GM18951 (cell line): ENCODE results near the gene TASP1.

ENCODE experiments used
- POLR2A ChIP-seq: IDR thresholded peaks from 4 replicates; pipeline ENCODE4 v1.6.1; 2011; ENCODE audit warnings: mild to moderate bottlenecking; ENCODE audit not compliant: insufficient read length, insufficient read depth; ENCODE audit errors: extremely low read depth
- in situ Hi-C: fragments of 300-500 bp; cut with MboI; formaldehyde crosslinking; loops from one replicate; pipeline ENCODE4 v1.12.0; 2022; ENCODE audit warnings: low sequenced_read_pairs, mixed read lengths, inconsistent platforms; ENCODE audit not compliant: unreplicated experiment

The TASP1 gene

DNA sequence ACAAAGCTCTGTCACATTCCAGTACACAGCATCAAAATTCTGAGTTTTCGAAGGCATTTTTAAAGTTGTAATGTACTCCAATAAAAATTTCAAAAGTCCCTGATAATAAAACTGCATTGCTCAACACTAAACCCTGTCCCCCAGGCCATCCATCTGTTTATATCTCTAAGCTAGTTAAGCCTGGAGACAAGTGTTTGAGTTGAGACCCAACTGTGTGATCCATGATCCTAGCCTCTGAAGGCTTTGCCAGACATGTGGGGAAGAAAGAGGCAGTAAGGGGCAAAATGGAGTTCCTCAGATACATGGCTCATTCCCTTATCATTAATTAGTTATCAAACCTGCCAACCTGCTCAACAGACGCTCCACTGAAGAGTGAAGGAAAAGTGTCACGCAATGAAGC is 219.3 kb downstream of the TASP1 start:
- in situ Hi-C loops, result no loop called here
- no peak for TF ChIP-seq POLR2A

DNA sequence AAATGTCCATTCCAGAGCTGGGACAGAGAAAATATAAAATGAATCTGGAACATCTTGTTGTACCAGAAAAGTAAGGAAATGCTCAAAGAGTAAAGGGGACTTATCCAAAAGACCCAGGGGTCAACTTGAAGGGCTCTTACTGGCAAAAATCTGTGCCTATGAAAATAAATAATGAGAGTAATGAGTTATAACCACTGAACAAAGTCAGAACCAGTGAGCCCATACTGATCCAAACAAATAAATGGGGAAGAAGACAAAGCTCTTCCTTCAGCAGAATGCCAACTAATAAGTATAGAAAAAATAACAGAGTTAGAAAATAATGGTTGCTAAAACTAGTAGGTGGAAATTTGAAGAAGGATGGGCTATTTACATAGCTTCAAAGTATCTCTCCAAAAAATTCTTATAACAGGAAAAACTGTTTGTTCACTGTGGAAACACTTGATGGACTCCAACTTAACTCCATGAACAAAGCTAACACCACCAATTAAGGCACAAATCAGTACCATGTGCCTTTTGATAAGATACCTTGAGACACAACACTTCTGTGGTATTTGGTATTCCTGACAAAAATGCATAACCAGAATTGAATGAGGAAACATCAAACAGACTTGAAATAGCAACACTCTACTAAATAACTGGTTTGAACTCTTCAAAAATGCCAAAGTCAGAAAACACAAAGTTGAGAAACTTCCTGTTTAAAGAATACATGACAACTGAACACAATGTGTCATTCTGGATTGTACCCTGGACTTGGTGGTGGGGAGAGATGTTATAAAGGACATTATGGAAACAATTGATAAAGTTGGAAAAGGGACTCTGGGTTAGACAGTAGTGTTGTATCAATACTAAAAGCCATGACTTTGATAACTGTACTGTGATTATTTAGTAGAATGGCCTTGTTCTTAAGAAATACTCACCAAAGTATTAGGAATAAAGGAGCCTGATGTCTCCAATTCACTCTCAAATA is 220.2 kb downstream of the TASP1 start:
- in situ Hi-C loops, result no loop called here
- no peak for TF ChIP-seq POLR2A

- TF ChIP-seq POLR2A, result no peak
- in situ Hi-C loops, result no loop called here
These were observed 222.2 kb downstream of the TASP1 start for GRCh38 chr20:13416531-13416930.

DNA sequence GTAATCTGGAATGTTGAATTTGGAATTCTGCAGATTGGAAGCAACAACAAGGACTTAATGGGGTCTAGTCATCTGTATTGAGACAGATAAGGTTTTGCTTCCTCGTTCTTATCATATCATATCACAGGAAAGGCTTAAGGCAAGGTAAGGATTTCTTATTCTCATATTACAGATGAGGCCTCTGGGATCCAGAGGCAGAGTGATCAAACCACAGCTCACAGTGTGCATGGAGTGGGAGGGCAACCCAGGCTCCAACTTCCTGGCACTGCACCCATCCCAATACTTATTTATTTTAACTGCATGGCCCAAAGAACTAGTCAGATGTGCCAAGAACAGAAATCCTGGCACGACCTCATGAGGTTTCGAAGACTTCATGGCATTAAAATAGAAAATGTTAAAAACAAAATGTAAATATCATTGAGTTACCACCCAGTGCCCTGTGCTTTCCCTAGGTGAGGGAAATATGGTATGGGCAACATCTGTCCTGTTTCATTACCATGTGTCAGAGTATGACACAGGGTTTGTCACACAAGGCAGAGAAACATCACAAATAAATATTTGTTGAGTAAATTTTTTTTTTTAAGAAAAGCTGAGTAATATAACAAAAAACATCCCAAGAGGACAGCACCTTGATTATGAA is 225.8 kb downstream of the TASP1 start:
- in situ Hi-C loops, result no loop called here
- no peak for TF ChIP-seq POLR2A

GRCh38 chr20:13404293-13404692 is 234.4 kb downstream of the TASP1 start:
- TF ChIP-seq POLR2A, result no peak
- in situ Hi-C loops, result no loop called here

GRCh38 chr20:13403453-13403852 is 235.3 kb downstream of the TASP1 start:
- in situ Hi-C loops, result no loop called here
- no peak for TF ChIP-seq POLR2A

GRCh38 chr20:13402986-13403385 is 235.7 kb downstream of the TASP1 start:
- no peak for TF ChIP-seq POLR2A
- in situ Hi-C loops, result no loop called here

DNA sequence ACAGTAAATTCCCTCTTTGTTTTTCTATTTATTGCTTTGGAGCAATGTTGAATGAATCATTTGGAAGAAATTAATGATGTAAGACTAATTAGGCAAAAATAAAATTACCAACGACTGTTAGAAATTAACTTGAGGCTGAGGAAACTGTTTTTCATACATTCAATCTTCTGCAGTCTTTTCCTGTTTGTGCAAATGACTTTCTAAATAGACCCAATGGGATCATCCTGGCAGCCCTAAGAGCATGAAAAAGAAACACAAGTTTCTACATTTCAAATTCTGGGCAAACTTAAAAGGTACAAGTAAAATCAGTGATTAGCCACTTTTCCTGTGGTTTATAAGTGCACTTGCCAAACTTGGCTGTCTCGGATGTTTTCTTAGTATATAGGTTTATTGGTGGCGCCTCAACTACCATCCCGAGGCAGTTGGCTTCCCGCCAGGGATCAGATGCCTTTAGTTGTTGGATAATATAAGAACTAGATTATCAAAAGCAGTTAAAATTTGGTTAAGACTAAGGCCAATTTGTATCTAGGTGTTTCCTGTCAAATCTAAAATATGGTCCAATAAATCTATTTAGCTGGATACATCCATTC is 236.5 kb downstream of the TASP1 start:
- in situ Hi-C loops, result no loop called here
- TF ChIP-seq POLR2A, result no peak

GRCh38 chr20:13401596-13401995 is 237.1 kb downstream of the TASP1 start:
- TF ChIP-seq POLR2A, result no peak
- in situ Hi-C loops, result no loop called here

- no peak for TF ChIP-seq POLR2A
- in situ Hi-C loops, result no loop called here
These were observed 238.3 kb downstream of the TASP1 start for GRCh38 chr20:13400453-13400852.

DNA sequence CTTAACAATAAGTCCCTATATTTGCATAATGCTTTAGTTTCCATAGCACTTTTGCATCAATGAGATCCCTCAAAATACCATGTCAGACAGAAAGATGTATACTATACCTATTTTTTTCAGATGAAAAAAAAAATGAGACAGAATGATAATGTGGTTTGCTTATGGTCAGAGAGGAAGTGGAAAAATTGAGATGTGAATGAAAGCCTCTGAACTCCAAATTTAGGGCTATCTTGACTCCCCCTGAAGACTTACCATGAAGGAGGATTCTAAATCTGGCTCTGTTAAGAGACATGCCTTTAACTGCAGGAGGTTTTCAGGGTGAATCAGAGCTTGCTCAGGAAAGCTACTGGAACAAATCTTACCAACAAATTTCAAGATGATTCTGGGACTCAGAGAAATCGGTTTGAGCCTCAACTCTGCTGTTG is 241.4 kb downstream of the TASP1 start:
- in situ Hi-C loops, result no loop called here
- TF ChIP-seq POLR2A, result no peak

- no peak for TF ChIP-seq POLR2A
- in situ Hi-C loops, result no loop called here
These were observed 241.9 kb downstream of the TASP1 start for GRCh38 chr20:13396826-13397225.

DNA sequence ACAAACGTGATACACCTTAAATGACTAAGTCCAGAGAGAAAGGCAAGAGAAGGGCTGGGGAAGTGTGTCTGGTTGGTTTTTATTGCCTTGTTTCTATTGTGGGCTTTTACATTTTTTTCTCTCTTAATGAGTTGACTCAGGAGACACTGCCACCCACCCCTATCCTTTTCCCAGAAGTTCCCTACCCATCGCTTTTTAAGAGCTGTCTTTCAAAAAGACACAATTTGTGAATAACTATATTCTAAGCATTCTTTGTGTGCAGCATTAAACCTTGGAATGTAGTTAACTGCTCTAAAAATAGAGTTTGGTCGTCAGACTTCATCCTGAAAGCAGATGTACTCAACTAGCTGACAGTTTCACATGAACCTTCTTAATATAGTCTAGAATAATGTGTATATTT is 242.7 kb downstream of the TASP1 start:
- no peak for TF ChIP-seq POLR2A
- in situ Hi-C loops, result no loop called here

- in situ Hi-C loops, result no loop called here
- no peak for TF ChIP-seq POLR2A
These were observed 243.5 kb downstream of the TASP1 start for GRCh38 chr20:13395232-13395631.

DNA sequence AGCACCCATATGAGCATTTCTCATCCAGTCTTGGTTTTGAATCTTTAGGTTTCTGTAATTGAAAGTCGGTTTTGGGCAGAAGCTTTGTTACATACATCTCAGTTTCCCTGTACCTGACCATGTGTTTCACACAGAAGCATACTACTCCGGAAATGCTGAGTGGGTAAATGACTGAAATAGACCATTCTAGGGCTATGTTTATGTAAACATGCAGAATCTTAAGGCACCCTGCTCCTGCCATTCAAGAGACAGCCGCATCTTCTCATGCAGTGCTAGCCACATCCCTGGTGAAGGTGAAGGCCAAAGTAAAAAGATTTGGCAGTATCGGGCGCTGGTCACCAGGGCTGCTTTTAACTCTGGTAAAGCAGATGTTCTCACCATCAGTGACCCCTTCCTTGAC is 246.3 kb downstream of the TASP1 start:
- in situ Hi-C loops, result no loop called here
- TF ChIP-seq POLR2A, result no peak
